GM21360 (cell line): ENCODE results near the gene FKBP5.
"Not testable (repeated sequence)": the region's sequence is repeated elsewhere in the genome, so short reads cannot be mapped to it uniquely, and the experiment has no call there.

Experiments used
- ATAC-seq: cut with Tn5 transposase; IDR thresholded peaks from one replicate; pipeline ENCODE4 v1.9.1; 2021; ENCODE audit warnings: mild to moderate bottlenecking, moderate library complexity; ENCODE audit not compliant: unreplicated experiment

The FKBP5 gene

DNA sequence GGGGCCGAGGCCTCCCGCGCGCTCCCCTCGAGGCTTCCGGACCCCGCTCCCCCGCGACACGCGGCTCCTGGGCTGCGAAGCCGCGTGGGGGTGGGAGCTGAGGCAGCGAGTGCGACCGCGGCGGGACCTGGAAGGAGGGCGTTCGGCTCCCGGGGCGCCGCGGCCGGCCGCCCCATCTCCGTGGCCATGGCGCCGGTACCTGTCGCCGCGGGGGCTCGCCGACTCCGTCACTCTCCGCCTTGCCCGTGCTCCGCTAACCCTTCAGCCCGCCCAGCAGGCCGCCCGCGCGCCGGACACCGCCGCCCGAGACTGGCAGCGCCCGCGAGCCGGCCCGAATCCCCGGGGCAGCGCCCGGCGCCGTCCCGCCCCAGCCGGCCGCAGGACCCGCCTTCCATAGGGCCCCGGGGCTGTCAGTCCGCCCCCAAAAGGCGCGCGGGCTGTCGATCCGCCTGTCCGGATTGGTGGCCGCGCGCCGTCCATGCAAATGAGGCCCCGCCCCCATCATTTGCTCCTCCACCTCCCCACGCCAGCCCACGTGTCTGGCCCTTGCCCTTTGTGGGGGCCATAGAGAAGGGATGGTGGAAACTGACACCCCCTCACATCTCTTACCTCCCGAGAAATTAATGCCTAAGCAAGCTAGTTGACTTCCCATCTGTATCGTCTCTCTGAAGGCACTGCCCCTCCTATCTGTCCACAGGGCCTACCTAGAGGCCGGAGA is at the start of gene FKBP5:
Gene FKBP5 (minus strand): TSS at position 311 of the 718 bp plus-strand sequence. CDS start 46,091 bp downstream, outside the sequence.
- peak; percentile 68 for ATAC-seq

DNA sequence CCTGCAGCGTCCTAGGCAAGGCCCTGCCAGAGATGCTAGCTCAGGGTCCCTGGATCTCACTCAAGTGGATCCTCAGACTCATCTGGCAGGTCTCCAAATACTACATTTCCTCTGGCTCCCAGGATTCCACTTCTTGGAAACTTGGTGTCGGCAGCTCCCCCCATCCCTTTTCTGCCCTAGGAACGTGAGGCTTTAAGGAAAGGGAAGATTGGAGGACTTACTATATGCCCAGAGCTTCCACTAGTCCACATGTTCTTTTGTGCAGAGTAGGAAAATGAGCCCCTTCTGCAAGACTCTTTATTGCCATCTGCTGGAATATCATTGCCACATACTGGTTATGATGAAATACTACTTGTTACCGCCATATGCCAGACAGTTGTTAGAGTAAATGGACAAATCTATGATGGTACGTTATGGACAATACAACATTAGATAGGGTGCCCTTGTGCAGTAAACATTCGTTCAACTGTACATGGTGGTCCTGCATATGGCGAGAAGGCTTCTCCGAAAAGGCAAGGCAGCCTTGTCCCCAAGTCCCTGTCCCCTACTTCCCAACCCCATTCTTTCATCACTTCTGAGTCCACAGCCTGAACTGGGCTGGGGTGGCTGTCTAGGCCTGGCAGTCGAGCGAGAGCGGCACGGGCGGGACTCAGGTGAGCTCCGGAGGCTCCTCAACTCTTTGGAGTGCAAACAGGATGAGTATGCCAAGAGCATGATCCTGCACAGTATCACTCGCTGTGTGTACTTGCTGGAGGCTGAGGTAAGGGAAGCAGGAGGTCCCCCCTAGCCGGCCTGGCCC is 48.9 kb upstream of the FKBP5 start:
- ATAC-seq: no peak

DNA sequence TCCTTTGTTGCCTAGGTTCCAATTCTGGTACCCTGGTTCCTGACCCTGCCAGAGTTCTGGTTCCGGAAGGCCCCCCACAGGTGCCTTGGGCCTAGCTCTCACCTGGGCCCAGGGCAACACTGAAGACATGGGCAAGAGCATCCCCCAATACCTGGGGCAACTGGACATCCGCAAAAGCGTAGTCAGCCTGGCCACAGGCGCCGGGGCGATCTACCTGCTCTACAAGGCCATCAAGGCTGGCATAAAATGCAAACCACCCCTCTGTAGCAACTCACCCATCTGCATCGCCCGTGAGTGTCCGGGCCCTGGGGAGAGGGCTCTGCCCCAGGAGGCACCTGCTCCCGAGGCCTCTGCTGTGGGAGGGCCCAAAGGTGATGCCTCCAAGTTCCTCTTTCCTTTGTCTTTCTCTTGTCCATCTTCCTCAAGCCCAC is 48.3 kb upstream of the FKBP5 start, which contains the start of gene ARMC12:
Gene ARMC12 (plus strand): TSS at position 51 of the 431 bp plus-strand sequence. CDS start 77 bp downstream, at position 128.
- ATAC-seq: no peak

DNA sequence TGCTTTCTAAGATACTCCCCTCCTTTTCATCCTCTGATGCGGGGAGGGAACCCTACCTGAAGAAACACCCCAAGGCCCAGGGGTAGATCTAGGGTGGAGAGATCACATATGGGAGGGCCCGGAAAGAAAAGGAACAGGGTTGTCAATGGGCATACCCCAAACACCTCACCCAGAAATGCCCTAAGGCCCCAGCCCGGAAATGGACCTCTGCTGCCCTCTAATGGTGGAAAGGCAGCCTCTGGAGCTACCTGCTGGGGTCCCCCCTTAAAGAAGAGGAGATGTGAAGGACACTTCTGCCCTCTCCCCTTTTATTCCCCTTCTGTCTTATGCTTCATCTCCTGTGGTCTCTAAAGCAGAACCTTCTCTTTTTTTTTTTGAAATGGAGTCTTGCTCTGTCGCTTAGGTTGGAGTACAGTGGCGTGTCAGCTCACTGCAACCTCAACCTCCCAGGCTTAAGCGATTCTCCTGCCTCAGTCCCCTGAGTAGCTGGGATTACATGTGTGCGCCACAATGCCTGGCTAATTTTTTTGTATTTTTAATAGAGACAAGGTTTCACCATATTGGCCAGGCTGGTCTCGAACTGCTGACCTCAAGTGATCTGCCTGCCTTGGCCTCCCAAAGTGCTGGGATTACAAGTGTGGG is 47.7 kb upstream of the FKBP5 start:
- no peak for ATAC-seq

DNA sequence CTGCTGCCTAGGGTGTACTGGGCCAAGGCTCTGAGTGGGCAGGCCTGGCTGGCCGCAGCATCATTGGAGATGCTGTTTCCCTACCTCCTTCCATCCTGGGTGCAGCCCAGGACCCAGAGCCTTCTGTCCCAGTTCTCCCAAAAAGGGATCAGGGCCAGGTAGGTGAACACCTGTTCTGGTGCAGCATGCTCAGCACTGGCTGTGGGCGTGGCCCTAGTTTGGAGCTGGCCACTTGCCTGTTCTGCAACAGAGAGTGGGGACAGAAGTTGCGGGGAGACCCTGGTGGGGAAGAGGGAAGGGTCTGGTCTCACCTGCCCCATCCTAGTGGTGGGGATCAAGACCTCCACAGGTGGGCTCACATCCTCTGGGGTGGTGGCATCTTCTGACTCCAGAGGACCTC is 46.7 kb upstream of the FKBP5 start:
- ATAC-seq: no peak

DNA sequence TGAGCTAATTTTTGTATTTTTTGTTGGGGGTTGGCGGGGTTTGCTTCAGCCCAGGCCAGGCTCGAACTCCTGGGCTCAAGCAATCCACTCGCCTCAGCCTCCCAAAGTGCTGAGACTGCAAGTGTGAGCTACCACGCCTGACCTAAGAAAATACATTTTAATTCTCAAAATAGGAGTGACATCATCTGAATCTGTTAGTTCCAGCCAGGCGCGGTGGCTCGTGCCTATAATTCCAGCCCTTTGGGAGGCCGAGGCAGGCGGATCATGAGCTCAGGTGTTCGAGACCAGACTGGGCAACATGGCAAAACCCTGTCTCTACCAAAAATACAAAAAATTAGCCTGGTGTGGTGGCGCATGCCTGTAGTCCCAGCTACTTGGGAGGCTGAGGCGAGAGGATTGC is 45.6 kb upstream of the FKBP5 start:
- ATAC-seq: not testable (repeated sequence)

DNA sequence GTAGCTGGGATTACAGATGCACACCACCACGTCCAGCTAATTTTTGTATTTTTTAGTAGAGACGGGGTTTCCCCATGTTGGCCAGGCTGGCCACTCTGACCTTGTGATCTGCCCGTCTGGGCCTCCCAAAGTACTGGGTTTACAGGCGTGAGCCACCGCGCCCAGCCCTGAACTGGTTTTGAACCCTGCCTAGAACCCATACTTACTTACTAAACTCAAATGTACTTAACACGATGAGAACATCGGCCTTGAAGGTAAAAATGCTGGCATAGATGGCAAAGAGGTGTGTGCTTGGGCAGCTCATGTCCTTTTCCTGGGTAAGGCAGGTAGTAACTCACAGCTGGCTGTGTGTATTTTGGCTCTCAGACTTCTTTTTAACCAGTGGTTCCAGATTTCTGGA is 44.9 kb upstream of the FKBP5 start:
- ATAC-seq: no peak

DNA sequence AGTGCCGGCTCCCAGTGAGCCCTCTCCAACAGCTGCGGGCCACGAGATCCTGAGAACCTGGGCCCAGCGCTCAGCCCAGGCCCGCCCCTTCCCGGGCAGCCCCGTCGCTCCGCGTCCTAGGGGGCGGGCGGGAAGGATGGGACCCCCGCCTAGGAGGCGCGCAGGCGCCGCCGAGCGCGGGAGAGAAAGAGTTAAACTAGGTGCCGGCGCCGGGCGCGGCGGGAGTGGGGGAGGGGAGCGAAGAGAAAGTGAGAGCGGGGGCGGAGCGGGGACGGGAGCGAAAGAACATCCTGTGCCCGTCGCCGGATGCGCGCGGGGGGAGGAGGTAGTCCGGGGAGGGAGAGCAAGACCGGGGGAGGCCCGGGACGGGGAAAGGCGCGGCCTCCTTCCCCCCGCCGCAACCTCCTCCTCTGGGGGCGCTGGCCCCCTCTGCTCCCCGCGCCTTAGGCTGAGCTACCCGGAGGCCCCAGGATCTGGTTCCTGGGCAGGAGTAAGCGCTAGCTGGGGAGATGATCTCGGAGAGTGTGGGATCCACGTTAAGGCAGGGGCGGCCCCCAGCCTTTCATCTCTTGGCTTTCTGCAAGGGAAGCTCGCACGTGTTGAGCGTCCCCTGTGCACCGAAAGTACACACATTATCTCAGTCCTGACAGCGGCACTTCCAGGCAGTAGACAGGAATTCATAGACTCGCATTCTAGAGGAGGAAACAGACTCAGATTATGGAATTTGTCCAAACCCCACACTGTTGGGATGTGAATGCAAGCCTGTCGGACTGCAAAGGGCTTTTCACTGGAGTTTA is 43.2 kb upstream of the FKBP5 start:
- peak; percentile 41 for ATAC-seq

DNA sequence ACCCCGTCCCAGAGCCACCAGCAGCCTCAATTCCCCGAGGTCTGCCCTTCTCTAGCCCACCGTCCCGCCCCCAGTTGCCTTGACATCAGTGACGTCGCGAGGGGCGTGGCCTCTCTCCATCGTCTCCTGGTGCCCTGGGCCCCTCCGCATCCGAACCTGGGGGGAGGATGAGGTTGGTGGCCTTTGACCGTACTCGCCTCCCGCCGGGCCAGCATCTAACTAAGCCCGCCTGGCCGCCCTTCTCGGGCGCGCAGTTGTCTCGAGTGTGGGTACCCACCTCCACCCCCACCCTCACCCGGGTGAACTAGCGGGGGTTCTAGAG is 42.7 kb upstream of the FKBP5 start:
- ATAC-seq: peak; percentile 34

DNA sequence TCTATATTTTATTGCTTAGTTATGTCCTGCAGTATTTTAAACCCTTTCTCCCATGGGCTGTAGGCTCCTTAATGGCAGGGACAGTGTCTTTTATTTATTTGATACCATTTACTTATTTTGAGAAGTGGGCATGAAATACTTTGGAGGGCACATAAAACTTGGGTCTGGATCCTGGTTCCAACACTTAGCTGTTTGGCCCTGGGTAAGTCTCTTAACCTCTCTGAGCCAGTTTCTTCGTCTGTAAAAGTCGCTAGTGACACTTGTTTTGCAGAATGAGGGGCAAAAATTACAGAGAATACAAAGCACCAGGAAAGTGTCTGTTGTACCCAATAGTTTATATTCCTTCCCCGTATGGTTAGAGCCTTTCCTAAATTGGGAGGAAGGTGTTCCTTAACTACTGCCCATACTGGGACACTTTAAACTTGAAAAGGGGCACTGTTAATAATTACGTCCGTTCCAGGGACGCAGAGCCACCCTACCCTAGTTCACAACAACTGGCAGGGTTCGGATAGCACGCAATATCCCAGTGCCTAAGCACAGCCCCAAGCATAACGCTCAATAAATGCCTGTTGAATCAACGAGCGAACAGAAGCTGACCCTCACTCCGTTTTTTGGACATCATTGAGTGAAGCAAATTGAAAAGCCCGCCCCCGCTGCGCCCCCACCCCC is 42.2 kb upstream of the FKBP5 start:
- no peak for ATAC-seq

DNA sequence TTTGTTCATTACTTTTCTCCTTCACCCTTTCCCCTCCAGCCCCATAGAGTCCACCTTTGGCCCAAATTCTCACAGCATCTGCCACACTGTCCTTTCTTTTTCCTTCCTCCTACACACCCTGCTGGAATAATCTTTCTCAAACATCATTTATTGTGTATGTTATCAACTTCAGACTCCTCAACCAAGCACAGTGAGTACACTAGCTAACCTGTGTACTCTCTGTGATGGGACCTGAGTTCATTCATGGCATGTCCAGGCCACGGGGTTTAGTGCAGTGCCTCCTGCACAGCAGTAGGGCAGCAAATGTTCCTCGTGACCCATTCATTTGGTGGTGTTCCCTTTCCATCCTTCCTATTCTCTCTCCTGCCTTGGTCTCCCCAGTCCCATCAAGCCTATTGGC is 41.0 kb upstream of the FKBP5 start:
- ATAC-seq: no peak

DNA sequence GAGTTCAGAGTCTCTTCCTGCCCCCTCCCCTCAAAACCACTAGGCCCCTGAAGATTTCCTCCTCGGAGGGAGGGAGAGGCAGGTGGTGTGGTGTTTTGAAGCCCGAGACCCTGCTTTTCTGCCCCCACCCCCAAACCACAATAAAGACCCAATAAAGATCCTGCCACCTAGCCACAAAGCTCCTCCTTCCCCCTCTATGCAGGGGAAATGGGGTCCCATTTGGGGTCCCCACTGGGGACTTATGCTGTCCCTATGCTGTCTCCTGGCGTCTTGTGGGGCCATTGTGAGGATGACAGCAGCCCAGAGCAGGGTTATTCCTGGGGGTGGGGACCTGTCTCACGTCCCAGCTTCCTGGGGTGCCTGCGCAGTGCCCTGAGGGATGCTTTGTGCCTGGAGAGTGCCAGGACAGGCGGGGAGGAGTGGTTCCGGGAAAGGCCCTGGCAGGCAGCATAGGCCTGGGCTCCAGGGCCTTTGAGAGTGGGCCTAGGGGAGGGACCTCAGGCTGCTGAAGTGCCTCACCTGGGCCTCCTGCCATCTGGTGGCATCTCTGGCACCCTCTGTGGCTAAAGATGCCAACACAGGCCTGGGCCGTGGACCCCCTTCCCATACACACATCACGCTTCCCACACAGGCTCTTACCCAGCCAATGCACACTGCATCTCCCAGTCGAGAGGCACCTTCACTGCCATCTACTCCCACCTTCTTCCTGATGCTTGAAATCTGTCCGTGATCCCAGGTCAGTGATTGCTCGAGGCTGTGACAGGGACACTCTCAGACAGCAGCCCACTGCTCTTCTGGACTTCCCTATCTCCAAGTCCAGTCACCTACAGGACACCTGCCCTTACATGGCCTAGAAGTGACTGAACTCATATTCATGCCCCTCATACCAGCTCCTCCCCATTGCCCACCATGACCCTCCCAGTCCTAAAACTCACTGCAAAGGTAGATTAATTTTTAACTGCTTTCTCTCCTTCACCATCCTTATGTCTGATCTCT is 40.3 kb upstream of the FKBP5 start:
- no peak for ATAC-seq

DNA sequence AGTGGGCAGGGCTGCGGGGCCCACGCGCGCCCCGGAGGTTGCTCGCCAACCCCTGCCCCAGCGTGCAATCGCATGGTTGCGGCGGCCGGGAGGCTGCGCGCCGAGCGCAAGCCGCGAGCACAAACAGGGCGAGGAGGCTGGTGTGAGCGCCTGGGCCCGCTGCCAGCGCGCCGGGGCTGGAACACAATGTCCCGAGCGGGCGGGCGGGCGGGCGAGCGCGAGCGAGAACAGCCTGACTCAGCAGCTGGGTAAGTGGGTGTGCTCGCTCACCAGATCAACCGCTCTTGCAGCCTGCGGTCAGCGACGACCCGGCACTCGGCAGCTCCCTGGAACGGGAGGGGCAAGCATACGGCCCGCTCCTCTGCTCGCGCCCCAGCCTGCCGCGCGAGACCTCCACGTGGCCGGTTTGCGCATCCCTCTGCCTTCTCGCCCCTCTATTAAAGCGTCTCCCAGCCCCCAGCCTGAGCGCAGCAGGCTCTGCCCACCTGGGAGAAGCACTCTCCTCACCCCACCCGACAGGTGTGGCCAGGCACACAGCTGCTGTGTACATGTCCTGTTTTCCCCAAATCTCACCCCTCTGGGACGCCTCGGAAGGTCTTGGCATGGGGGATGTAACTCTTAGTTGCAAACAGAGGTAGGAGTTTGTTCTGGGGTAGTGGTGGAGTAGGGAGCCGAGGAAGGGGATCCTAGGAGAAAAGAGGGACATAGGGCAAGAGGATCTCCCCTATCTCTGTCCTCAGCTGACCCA is 39.4 kb upstream of the FKBP5 start:
- peak; percentile 39 for ATAC-seq

DNA sequence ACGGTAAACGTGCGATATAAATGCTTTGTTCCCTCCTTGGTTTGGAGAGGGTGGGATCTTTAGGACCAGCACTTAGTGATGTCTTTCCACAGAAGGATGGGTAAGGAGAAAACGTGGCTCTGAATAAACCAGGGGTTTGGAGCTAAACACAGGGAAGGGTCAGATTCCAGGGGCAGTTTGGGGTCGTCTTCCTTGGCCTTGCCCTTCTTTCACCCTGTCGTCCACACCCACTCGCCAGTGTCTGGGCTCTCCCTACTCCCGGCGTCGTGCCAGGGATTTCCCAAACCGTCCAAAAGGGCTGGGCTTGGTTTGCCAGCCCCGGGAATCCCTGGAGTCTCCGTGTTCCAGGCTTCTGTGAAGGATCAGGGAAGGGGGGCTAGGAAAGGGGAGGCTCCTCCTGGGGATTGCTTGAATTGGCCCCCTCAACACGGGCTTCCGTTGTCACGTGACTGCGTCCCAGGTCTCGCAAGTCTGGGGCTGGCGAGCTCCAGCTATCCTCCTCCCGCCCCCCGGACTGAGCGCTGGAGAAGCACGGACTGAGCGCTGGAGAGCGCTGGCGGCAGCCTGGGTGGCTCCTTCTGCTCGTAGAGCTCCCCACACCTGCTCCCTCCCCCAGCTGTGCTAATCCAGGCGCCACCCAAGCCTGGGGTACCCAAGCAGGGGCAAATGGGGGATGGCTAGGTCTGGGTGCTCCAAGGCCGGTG is 38.7 kb upstream of the FKBP5 start:
- ATAC-seq: peak; percentile 2

DNA sequence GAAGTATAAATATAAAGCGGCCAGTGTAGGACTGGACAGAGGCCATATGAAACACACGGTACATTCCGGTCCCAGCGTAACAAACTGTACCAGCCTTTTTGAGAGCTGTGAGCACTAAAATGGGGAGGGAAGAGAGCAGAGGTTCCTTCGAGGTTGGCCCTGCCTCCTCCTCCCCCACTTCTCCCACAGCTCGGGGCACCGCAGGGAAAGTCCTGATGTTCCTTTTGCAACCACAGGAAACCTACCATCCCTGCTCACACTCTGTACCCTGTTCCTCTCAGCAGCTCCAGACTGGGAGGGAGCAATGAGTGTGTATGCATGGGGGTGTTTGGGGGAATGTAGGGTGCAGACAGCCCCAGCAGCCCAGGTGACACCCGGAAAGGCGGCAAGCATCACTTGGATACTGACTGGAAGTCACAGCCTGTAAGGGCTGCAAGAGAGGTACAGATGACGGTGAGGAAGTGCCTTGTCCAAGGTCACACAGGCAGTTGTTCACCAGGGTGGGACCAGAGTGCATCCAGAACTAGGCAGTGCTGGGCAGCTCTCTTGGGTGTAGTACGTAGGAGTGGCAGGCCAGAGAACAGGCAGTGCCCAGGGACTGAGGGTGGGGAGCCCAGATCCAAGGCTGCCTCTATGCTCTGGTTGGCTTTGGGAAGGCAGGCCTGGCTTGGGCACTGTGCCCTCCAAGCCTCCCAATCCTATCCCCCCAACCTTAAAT is 37.2 kb upstream of the FKBP5 start:
- ATAC-seq: no peak

DNA sequence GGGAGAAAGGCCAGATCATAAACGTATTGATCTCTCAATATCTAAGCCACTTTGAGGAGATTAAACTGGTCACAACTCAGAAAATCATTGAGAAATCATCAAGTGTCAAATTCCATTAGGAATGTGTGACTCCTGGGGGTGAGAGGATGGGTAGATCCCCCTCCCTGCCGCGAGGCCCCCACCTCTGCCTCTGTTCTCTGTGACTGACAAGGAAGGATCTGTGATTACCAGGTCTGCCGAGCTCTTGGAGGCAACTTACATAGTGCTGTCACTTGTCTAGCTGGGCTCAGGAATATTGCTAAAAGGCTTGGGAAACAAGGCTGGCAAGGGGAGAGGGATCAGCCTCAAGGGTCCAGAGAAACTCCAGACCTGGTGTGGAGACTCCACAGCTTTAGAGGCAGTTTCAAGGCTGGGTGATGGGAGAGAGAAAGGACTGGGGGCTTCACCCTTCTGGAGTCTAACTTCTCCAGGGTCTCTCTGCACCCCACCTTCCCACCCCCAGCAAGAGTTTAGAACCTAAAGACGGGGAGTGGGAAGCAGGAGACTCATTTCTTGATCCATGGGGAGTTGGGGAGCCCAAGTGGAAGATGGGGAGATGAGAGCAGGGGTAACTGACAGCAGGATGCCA is 36.5 kb upstream of the FKBP5 start:
- no peak for ATAC-seq

DNA sequence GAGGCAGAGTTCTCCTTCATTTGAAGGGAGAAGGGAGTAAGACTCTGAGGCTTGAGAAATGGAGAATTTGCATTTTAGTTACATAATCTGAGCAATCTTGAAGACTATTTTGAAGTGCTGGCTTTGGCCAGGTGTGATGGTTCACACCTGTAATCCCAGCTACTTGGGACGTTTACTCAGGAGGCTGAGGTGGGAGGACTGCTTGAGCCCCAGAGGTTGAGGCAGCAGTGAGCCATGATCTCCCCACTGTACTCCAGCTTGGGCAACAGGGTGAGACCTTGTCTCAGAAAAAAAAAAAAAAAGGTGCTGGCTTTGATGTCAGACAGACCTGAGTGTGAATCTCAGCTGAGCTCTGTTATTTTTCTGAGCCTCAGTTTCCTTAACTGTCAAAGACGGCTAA is 35.8 kb upstream of the FKBP5 start:
- no peak for ATAC-seq
